Keratinocyte (primary cell): ENCODE results near the gene NUP210. TPM values are rescaled to one million over a fixed set of nuclear protein-coding genes. Genes with fewer than 3 reads are reported as not detected.

Experiments used
- DNase-seq: peaks from one replicate; pipeline ENCODE4 v3.0.0-alpha.2; 2011; ENCODE audit warnings: low read depth, missing footprints, low spot score
- FAIRE-seq: peaks from 2 replicates; lab custom pipeline; 2011; peaks lifted over from hg19 to GRCh38; lab: Jason Lieb, UNC
- H2AFZ ChIP-seq: 2 replicates; pipeline ENCODE4 v1.6.0; 2012; ENCODE audit warnings: low read length, control low read depth, inconsistent platforms; ENCODE audit not compliant: control insufficient read depth
- H3K27ac ChIP-seq: 2 replicates; pipeline ENCODE4 v1.5.1; 2011; ENCODE audit warnings: low read length; ENCODE audit not compliant: control insufficient read depth, insufficient read depth
- H3K27me3 ChIP-seq: 3 replicates; pipeline ENCODE4 v1.6.0; 2011; ENCODE audit warnings: low read length; ENCODE audit not compliant: control insufficient read depth, insufficient read depth; ENCODE audit errors: extremely low read depth
- H3K36me3 ChIP-seq, 2 experiments: 2 replicates in 1 of 2; 3 replicates in 1 of 2; pipeline ENCODE4 v1.5.1; 2011; ENCODE audit warnings: low read length in 2 of 2, mild to moderate bottlenecking in 1 of 2; ENCODE audit not compliant: control insufficient read depth in 2 of 2, insufficient read depth in 2 of 2; ENCODE audit errors: extremely low read depth in 1 of 2
- H3K4me1 ChIP-seq: 3 replicates; pipeline ENCODE4 v1.5.1; 2011; ENCODE audit warnings: low read length; ENCODE audit not compliant: control insufficient read depth, insufficient read depth; ENCODE audit errors: extremely low read depth
- H3K4me2 ChIP-seq: 3 replicates; pipeline ENCODE4 v1.6.0; 2011; ENCODE audit warnings: low read depth, low read length; ENCODE audit not compliant: control insufficient read depth, insufficient read depth; ENCODE audit errors: extremely low read depth
- H3K4me3 ChIP-seq, 3 experiments: fragments of 200-600 bp in 1 of 3; sonication (generic) in 1 of 3; 2 replicates in 2 of 3; 3 replicates in 1 of 3; pipeline ENCODE4 v1.5.1; 2011 to 2016; ENCODE audit warnings: low read length in 3 of 3, mild to moderate bottlenecking in 3 of 3, control low read depth in 2 of 3, inconsistent platforms in 1 of 3, low read depth in 1 of 3, mixed read lengths in 1 of 3, mixed run types in 1 of 3, moderate library complexity in 1 of 3; ENCODE audit not compliant: control insufficient read depth in 2 of 3, insufficient read depth in 2 of 3; ENCODE audit errors: extremely low read depth in 1 of 3
- H3K79me2 ChIP-seq: 2 replicates; pipeline ENCODE4 v1.6.0; 2012; ENCODE audit warnings: low read length; ENCODE audit not compliant: control insufficient read depth, insufficient read depth
- H3K9ac ChIP-seq: 3 replicates; pipeline ENCODE4 v1.6.0; 2011; ENCODE audit warnings: low read length; ENCODE audit not compliant: control insufficient read depth, insufficient read depth; ENCODE audit errors: extremely low read depth
- H3K9me1 ChIP-seq: 3 replicates; pipeline ENCODE4 v1.6.0; 2011; ENCODE audit warnings: low read length; ENCODE audit not compliant: control insufficient read depth, insufficient read depth; ENCODE audit errors: extremely low read depth
- H3K9me3 ChIP-seq: 2 replicates; pipeline ENCODE4 v1.5.1; 2012; ENCODE audit warnings: low read depth, low read length; ENCODE audit not compliant: control insufficient read depth
- H4K20me1 ChIP-seq: 3 replicates; pipeline ENCODE4 v1.6.0; 2011; ENCODE audit warnings: low read length; ENCODE audit not compliant: control insufficient read depth, insufficient read depth; ENCODE audit errors: extremely low read depth
- EZH2 ChIP-seq: IDR thresholded peaks from one replicate; pipeline ENCODE4 v1.6.1; 2012; ENCODE audit warnings: inconsistent platforms, mild to moderate bottlenecking, low read length, moderate library complexity
- dilution Hi-C: fragments of 300-500 bp; cut with MboI; formaldehyde crosslinking; loops from one replicate; pipeline ENCODE4 v1.7.0; 2020; ENCODE audit warnings: low sequenced_read_pairs; ENCODE audit not compliant: extremely low pct_ligation_motif_present
- polyA plus RNA-seq, 5 experiments: library from polyadenylated mRNA; depleted of rRNA in 3 of 5; stranded (reverse) in 3 of 5; stranded (forward) in 1 of 5; unstranded in 1 of 5; fragments of >200 nt; gene quantifications; 1 replicate in 1 of 5; 2 replicates in 3 of 5; 3 replicates in 1 of 5; pipeline versions ENCODE4 v1.2.1 to v1.2.3, GENCODE V29; 2011 to 2012; ENCODE audit warnings: missing spikeins in 2 of 5, low read depth in 1 of 5, low replicate concordance in 1 of 5
- TF ChIP-seq, protein P1 (sequence below), 3 experiments: IDR thresholded peaks in 1 of 3; conservative IDR thresholded peaks in 1 of 3; optimal IDR thresholded peaks in 1 of 3; 2 replicates in 2 of 3; 3 replicates in 1 of 3; pipeline versions ENCODE3 to v1.5.1; 2011; ENCODE audit warnings: low read length in 3 of 3, mild to moderate bottlenecking in 3 of 3, moderate library complexity in 2 of 3, control low read depth in 1 of 3, inconsistent platforms in 1 of 3; ENCODE audit not compliant: insufficient read depth in 2 of 3; ENCODE audit errors: extremely low read depth in 1 of 3

Gene NUP210
- polyA plus RNA-seq, 1 donor (not counting 4 experiments of a cell fraction or from before 2014, with no cell fraction given), result 0.01 TPM

- Histone ChIP-seq H3K79me2 (no peaks in the 10 kb centered on the region), H3K36me3 (no peaks in the 10 kb centered on the region), H3K27me3 (peaks cover 50% of the 10 kb centered on the region), H2AFZ (no peak overlapping the region), H3K9ac (no peak overlapping the region), H3K4me3 (peak overlapping the region in 1 of 3 experiments; percentile 10), H3K4me2 (no peak overlapping the region), H3K4me1 (no peaks in the 10 kb centered on the region), H3K9me3 (peaks cover 4% of the 10 kb centered on the region), H3K27ac (no peak overlapping the region), H4K20me1 (no peaks in the 10 kb centered on the region), H3K9me1 (no peaks in the 10 kb centered on the region)
- FAIRE-seq (no peak), DNase-seq (no peak)
- TF ChIP-seq, protein P1, sequence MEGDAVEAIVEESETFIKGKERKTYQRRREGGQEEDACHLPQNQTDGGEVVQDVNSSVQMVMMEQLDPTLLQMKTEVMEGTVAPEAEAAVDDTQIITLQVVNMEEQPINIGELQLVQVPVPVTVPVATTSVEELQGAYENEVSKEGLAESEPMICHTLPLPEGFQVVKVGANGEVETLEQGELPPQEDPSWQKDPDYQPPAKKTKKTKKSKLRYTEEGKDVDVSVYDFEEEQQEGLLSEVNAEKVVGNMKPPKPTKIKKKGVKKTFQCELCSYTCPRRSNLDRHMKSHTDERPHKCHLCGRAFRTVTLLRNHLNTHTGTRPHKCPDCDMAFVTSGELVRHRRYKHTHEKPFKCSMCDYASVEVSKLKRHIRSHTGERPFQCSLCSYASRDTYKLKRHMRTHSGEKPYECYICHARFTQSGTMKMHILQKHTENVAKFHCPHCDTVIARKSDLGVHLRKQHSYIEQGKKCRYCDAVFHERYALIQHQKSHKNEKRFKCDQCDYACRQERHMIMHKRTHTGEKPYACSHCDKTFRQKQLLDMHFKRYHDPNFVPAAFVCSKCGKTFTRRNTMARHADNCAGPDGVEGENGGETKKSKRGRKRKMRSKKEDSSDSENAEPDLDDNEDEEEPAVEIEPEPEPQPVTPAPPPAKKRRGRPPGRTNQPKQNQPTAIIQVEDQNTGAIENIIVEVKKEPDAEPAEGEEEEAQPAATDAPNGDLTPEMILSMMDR (optimal IDR thresholded peaks at IDR 0.05 in 1 of 3, IDR thresholded peaks at IDR 0.05 in 1 of 3, conservative IDR thresholded peaks at IDR 0.05 in 1 of 3; ENCODE audit: extremely low read depth in 1 of 3, insufficient read depth in 2 of 3, low read length in 3 of 3), result no peak
- TF ChIP-seq EZH2, result peak; percentile 95
- dilution Hi-C loops, result no loop called here
Observed at GRCh38 chr3:13282358-13282985, 137.7 kb downstream of the NUP210 start.

GRCh38 chr3:13281507-13282357 is 138.4 kb downstream of the NUP210 start:
- dilution Hi-C loops, result no loop called here
- H3K4me2 ChIP-seq, result no peak overlapping the region

More at GRCh38 chr3:13281507-13282357, 138.4 kb downstream of the NUP210 start:
- FAIRE-seq (no peak), DNase-seq (no peak)
- Histone ChIP-seq H3K27me3 (peaks cover 50% of the 10 kb centered on the region), H3K9ac (no peak overlapping the region), H3K27ac (no peak overlapping the region), H3K9me1 (no peaks in the 10 kb centered on the region), H2AFZ (no peak overlapping the region), H3K36me3 (no peaks in the 10 kb centered on the region), H4K20me1 (no peaks in the 10 kb centered on the region), H3K9me3 (peaks cover 4% of the 10 kb centered on the region), H3K4me1 (no peaks in the 10 kb centered on the region), H3K4me3 (no peak overlapping the region), H3K79me2 (no peaks in the 10 kb centered on the region)
- peak; percentile 96 for TF ChIP-seq EZH2
- TF ChIP-seq, protein P1 (optimal IDR thresholded peaks at IDR 0.05 in 1 of 3, IDR thresholded peaks at IDR 0.05 in 1 of 3, conservative IDR thresholded peaks at IDR 0.05 in 1 of 3; ENCODE audit: extremely low read depth in 1 of 3, insufficient read depth in 2 of 3, low read length in 3 of 3), result no peak
